ENCODE results near the gene COL23A1.

The COL23A1 gene

GRCh38 chr5:178387061-178387855 lies 202.9 kb downstream of the COL23A1 start:
- no peak for DNase-seq

GRCh38 chr5:178386336-178386931 lies 203.8 kb downstream of the COL23A1 start:
- DNase-seq = no peak

GRCh38 chr5:178385496-178385890 lies 204.7 kb downstream of the COL23A1 start:
- no peak for DNase-seq

GRCh38 chr5:178384816-178385495 lies 205.2 kb downstream of the COL23A1 start:
- DNase-seq = no peak

GRCh38 chr5:178383919-178384815 lies 206.0 kb downstream of the COL23A1 start:
- no peak for DNase-seq

- DNase-seq = no peak
Measured at GRCh38 chr5:178383301-178383918, 206.8 kb downstream of the COL23A1 start.

- no peak for DNase-seq
Measured at GRCh38 chr5:178382754-178383164, 207.4 kb downstream of the COL23A1 start.

- no peak for DNase-seq
Measured at GRCh38 chr5:178381921-178382695, 208.1 kb downstream of the COL23A1 start.

GRCh38 chr5:178381206-178381605 lies 209.0 kb downstream of the COL23A1 start:
- DNase-seq = no peak

- DNase-seq = no peak
Measured at GRCh38 chr5:178380541-178381074, 209.6 kb downstream of the COL23A1 start.

- no peak for DNase-seq
Measured at GRCh38 chr5:178380086-178380485, 210.1 kb downstream of the COL23A1 start.

- no peak for DNase-seq
Measured at GRCh38 chr5:178378527-178379484, 211.4 kb downstream of the COL23A1 start.

- no peak for DNase-seq
Measured at GRCh38 chr5:178377583-178378270, 212.5 kb downstream of the COL23A1 start.

- no peak for DNase-seq
Measured at GRCh38 chr5:178376921-178377582, 213.1 kb downstream of the COL23A1 start.

GRCh38 chr5:178375348-178375747 lies 214.8 kb downstream of the COL23A1 start:
- no peak for DNase-seq

GRCh38 chr5:178373711-178374110 lies 216.5 kb downstream of the COL23A1 start:
- no peak for DNase-seq

- no peak for DNase-seq
Measured at GRCh38 chr5:178372142-178372571, 218.0 kb downstream of the COL23A1 start.

GRCh38 chr5:178371362-178372111 lies 218.7 kb downstream of the COL23A1 start:
- no peak for DNase-seq
